ENCODE measurements around the gene TRPV5.

TRPV5 gene

DNA sequence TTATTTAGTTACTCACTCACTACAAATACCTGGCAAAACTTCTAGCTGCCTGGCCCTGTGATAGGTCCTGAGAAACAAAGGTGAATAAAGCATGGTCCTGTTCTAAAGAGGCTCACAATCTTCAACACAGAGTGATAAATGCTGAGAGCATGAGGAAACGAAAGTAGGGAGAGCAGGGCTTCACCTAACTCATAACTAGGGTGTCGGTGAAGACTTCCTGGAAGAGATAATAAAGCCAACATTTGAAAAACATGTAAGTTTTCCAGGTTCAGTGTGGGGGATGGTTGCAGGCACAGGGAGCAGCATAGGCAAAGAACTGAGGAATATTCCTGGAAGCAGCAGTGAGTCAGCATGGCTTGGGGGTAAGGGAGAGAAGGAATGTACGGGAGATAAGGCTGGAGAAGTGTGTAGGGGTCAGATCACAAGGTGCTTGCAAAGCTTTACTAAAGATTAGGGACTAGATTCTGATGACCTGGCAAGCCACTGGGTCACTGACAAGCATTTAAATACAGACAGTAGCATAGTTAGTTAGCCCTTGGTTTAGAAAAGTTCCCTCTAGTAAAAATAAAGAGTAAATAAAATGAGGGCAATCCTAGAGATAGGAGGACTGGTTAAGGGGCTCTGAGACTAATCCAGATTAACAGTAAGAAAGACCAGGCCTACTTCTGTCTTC is 23.5 kb upstream of the TRPV5 start:
- H3K4me3 ChIP-seq (ENCODE audit: control insufficient read depth, low read depth, low read length) = no peak overlapping the region
- no peak for DNase-seq (ENCODE audit: low read depth)
- TF ChIP-seq, protein P1, sequence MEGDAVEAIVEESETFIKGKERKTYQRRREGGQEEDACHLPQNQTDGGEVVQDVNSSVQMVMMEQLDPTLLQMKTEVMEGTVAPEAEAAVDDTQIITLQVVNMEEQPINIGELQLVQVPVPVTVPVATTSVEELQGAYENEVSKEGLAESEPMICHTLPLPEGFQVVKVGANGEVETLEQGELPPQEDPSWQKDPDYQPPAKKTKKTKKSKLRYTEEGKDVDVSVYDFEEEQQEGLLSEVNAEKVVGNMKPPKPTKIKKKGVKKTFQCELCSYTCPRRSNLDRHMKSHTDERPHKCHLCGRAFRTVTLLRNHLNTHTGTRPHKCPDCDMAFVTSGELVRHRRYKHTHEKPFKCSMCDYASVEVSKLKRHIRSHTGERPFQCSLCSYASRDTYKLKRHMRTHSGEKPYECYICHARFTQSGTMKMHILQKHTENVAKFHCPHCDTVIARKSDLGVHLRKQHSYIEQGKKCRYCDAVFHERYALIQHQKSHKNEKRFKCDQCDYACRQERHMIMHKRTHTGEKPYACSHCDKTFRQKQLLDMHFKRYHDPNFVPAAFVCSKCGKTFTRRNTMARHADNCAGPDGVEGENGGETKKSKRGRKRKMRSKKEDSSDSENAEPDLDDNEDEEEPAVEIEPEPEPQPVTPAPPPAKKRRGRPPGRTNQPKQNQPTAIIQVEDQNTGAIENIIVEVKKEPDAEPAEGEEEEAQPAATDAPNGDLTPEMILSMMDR (IDR thresholded peaks at IDR 0.05; ENCODE audit: control insufficient read depth, insufficient read depth, low read depth, low read length, missing control alignments) = no peak

DNA sequence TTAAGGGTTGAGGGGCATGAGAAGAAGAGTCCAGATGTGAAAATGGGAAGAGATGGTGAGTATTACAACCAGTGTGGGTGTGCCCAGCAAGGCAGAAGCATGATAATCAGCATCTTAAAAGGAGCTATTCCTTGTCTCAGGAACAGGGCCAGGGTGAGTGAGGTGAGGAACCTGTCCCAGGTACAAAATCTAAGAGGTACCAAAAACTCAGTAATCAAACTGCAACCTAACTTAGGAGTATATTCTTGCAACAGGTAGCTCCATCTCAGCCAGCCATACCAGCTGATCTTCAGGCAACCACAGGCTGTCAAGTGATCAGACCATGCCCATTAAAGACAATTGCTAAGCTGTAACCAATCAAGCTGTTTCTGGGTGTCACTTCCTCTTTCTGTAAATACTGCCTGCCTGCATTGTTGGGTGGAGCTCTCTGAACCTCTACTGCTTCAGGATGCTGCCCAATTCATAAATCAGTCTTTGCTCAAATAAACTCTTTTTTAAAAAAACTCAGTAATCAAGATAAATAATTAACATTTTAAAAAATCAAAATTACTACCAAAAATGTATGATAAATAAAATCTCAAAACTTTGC is 21.2 kb upstream of the TRPV5 start:
- no peak overlapping the region for H3K4me3 ChIP-seq (ENCODE audit: control insufficient read depth, low read depth, low read length)
- no peak for DNase-seq (ENCODE audit: low read depth)
- TF ChIP-seq, protein P1 (IDR thresholded peaks at IDR 0.05; ENCODE audit: control insufficient read depth, insufficient read depth, low read depth, low read length, missing control alignments) = no peak

DNA sequence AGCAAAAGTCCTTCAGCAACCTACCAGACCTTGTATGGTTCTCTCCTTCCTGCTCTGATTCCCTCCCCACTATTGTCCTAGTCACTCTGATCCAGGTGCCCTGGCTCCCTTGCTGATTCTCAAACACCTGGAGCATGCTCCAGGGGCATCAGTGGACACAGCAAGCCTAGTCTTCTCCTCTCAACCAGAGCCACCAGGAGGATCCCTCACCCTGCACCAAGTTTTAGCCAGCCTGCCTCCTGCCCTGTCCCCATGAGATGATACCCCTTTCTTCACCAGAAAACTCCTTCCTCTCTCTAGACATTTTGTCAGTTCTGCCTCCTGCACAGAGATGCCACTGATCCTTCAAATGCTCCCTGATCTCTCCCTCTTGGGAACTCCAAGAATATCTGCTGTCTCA is 16.7 kb upstream of the TRPV5 start:
- TF ChIP-seq, protein P1 (IDR thresholded peaks at IDR 0.05; ENCODE audit: control insufficient read depth, insufficient read depth, low read depth, low read length, missing control alignments) = no peak

DNA sequence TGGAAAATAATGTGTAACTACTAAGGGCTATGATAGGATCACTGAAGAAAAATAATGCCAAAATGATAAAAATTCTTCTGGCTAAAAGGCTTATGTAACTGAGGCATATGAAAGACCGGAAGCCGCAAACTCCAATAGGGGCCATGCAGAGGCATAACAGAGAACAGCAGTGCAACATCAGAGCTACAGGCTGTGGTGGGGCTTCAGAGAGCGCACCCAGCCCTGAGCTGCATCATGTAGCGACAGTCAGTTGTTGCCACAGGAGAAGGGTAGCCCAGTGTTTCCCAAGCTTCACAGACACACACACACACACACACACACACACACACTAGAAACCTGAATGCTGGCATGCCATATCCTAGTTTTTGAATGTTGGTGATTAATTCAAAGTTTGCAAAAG is 15.1 kb upstream of the TRPV5 start:
- H3K4me3 ChIP-seq (ENCODE audit: control insufficient read depth, low read depth, low read length) = no peak overlapping the region
- DNase-seq (ENCODE audit: low read depth) = no peak
- TF ChIP-seq, protein P1 (IDR thresholded peaks at IDR 0.05; ENCODE audit: control insufficient read depth, insufficient read depth, low read depth, low read length, missing control alignments) = no peak

More for the DNA sequence above, 16.7 kb upstream of the TRPV5 start:
- H3K4me3 ChIP-seq (ENCODE audit: control insufficient read depth, low read depth, low read length) = no peak overlapping the region
- DNase-seq (ENCODE audit: low read depth) = no peak

DNA sequence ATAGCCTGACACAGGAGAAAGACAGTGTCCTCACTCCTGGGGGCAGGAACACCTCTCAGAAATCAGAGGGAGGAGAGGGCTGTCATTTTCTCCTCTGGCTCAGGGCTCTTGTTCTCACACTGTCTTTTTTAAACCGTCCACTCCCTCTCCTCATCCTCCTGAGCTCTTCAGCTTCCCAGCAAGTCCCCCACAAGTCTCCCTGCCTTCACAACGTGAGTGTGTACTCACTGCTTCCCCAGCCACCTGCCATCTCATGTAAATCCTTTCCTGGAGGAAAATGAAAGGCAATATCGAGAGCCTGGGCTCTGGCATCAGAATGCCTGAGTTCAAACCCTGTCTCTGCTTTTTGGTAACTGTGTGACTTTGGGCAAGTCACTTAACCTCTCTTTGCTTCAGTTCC is 11.5 kb upstream of the TRPV5 start:
- no peak for DNase-seq (ENCODE audit: low read depth)

DNA sequence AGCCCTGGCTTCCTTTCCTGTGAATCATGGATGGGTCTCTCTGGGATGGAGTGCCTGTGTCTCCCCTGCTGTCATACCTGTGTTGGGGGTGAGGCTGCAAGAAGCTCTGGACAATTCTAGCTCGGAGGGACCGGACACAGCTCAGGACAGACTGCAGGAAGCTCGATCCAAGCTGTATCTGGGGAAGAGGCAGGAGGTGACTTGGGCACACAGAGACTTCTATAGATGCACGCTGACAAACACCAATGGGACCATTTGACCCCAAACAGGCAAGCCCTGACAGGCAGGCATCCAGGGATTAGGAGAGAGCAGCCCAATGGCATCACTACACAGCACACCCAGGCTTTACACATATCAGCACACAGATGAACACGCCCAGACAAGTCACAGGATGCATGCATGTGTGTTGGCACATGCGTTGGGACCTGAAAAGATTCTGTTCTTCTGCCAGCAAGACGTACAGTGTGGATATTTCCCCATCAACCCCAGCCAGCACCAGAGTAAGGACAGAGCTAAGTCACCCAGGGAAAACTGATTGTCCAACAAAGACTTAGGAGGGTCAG is 10.2 kb upstream of the TRPV5 start:
- no peak overlapping the region for H3K4me3 ChIP-seq (ENCODE audit: control insufficient read depth, low read depth, low read length)
- TF ChIP-seq, protein P1 (IDR thresholded peaks at IDR 0.05; ENCODE audit: control insufficient read depth, insufficient read depth, low read depth, low read length, missing control alignments) = no peak
- DNase-seq (ENCODE audit: low read depth) = no peak

More for the DNA sequence above, 11.5 kb upstream of the TRPV5 start:
- no peak overlapping the region for H3K4me3 ChIP-seq (ENCODE audit: control insufficient read depth, low read depth, low read length)
- TF ChIP-seq, protein P1 (IDR thresholded peaks at IDR 0.05; ENCODE audit: control insufficient read depth, insufficient read depth, low read depth, low read length, missing control alignments) = no peak

Measured in AG09309 (cell line).